PC-3 (cell line): Measurements from ENCODE around the gene C6orf118. TPM values are rescaled to one million over a fixed set of nuclear protein-coding genes. Genes with fewer than 3 reads are reported as not detected.

Source experiments
- ATAC-seq: fragments of 200-7000 bp; cut with Tn5 transposase; 2 replicates; pipeline ENCODE4 v1.9.1; 2020; ENCODE audit warnings: mild to moderate bottlenecking, moderate library complexity
- BruUV-seq: library from RNA; stranded (reverse); fragments of 400-500 nt; replicated peaks from 2 replicates; lab custom pipeline; 2021; lab: Mats Ljungman, UMichigan
- CTCF ChIA-PET: fragments of 300-600 bp; sonication (Branson Sonifier 250); formaldehyde crosslinking; loops from one replicate; lab custom pipeline; 2022; ENCODE audit warnings: antibody characterized with exemption; lab: Charles Lee
- POLR2A ChIA-PET: fragments of 300-600 bp; sonication (Branson Sonifier 250); formaldehyde crosslinking; loops from one replicate; lab custom pipeline; 2022; ENCODE audit warnings: antibody characterized with exemption; ENCODE audit not compliant: unreplicated experiment; lab: Charles Lee
- DNase-seq: peaks from one replicate; pipeline ENCODE4 v3.0.0-alpha.2; 2015
- H2AFZ ChIP-seq: fragments of 300-600 bp; sonication (generic); 2 replicates; pipeline ENCODE4 v1.6.0; 2016; ENCODE audit warnings: antibody characterized with exemption, low read length
- H3F3A ChIP-seq: fragments of 300-600 bp; sonication (generic); one replicate; pipeline ENCODE4 v1.6.0; 2017; ENCODE audit warnings: antibody characterized with exemption, low read length, control low read depth, mild to moderate bottlenecking; ENCODE audit not compliant: unreplicated experiment
- H3K27ac ChIP-seq: fragments of 300-600 bp; sonication (generic); 2 replicates; pipeline ENCODE4 v1.5.1; 2016; ENCODE audit warnings: mild to moderate bottlenecking, low read length
- H3K27me3 ChIP-seq: fragments of 300-600 bp; sonication (generic); 2 replicates; pipeline ENCODE4 v1.6.1; 2016; ENCODE audit warnings: low read length, mixed read lengths
- H3K36me3 ChIP-seq: fragments of 300-600 bp; sonication (generic); 2 replicates; pipeline ENCODE4 v1.6.1; 2016; ENCODE audit warnings: low read depth, mixed run types, low read length, mixed read lengths
- H3K4me1 ChIP-seq: fragments of 300-600 bp; sonication (generic); 2 replicates; pipeline ENCODE4 v1.5.1; 2016; ENCODE audit warnings: low read length; ENCODE audit not compliant: insufficient read depth
- H3K4me2 ChIP-seq: fragments of 300-600 bp; sonication (generic); 2 replicates; pipeline ENCODE4 v1.6.0; 2016; ENCODE audit warnings: low read length
- H3K4me3 ChIP-seq: fragments of 300-600 bp; sonication (generic); 2 replicates; pipeline ENCODE4 v1.5.1; 2016; ENCODE audit warnings: mild to moderate bottlenecking, low read length, mixed read lengths
- H3K79me2 ChIP-seq: fragments of 300-600 bp; sonication (generic); 2 replicates; pipeline ENCODE4 v1.6.1; 2017; ENCODE audit warnings: low read length, mixed read lengths
- H3K9ac ChIP-seq: fragments of 300-600 bp; sonication (generic); 2 replicates; pipeline ENCODE4 v1.6.0; 2016; ENCODE audit warnings: mild to moderate bottlenecking, low read length
- H3K9me2 ChIP-seq: fragments of 300-600 bp; sonication (generic); replicated peaks from 2 replicates; pipeline ENCODE4 v1.6.1; 2016; ENCODE audit warnings: mixed run types, low read length, mixed read lengths
- H3K9me3 ChIP-seq: fragments of 300-600 bp; sonication (generic); 2 replicates; pipeline ENCODE4 v1.6.1; 2016; ENCODE audit warnings: low read length, mixed read lengths
- H4K20me1 ChIP-seq: fragments of 300-600 bp; sonication (generic); 2 replicates; pipeline ENCODE4 v1.6.1; 2016; ENCODE audit warnings: low read length, mixed read lengths
- EZH2 ChIP-seq: fragments of 300-600 bp; sonication (generic); IDR thresholded peaks from one replicate; pipeline ENCODE4 v1.6.1; 2017; ENCODE audit warnings: antibody characterized with exemption, mild to moderate bottlenecking, low read length; ENCODE audit not compliant: unreplicated experiment
- EZH2phosphoT487 ChIP-seq: fragments of 300-600 bp; sonication (generic); IDR thresholded peaks from 2 replicates; pipeline ENCODE4 v1.6.1; 2018; ENCODE audit warnings: mild to moderate bottlenecking, antibody characterized with exemption, low read length, borderline replicate concordance
- intact Hi-C: fragments of 100-400 bp; cut with micrococcal nuclease; formaldehyde crosslinking; loops from 2 replicates; pipeline ENCODE4 v1.9.0; 2023
- total RNA-seq: library from RNA; depleted of rRNA; stranded (reverse); fragments of >200 nt; gene quantifications from 2 replicates; pipeline ENCODE4 v1.2.3, GENCODE V29; 2014
- TF ChIP-seq, protein P1 (sequence below): fragments of 300-600 bp; sonication (generic); conservative IDR thresholded peaks from 2 replicates; pipeline ENCODE4 v1.5.1; 2017; ENCODE audit warnings: antibody characterized with exemption, low read depth, mild to moderate bottlenecking, low read length

C6orf118 gene
- total RNA-seq, 1 experiment from 2014 or later: not detected

DNA sequence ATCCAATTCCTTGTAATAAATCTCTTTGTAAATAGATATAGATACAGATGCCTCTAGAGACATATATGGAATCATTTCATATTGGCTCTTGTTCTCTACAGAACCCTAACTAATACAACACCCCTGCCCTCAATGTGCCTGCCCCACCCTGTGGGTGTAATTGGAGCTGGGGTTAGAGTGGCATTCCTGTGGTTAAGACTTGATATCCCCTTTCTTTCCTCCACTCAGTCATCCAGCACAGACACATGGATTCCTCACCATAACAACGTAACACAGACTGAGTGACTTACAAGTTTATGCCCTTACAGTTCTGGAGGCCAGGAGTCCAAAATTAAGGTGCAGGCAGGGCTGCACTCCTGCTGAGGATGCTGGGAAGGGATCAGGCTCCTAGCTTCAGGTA, 42.8 kb downstream of the C6orf118 start:
- H3K9ac ChIP-seq: no peak overlapping the region
- no peaks in the 10 kb centered on the region for H3K36me3 ChIP-seq
- H3K27ac ChIP-seq: no peak overlapping the region
- H3K79me2 ChIP-seq: no peaks in the 10 kb centered on the region
- no peak overlapping the region for H3K4me2 ChIP-seq
- no peaks in the 10 kb centered on the region for H3K9me2 ChIP-seq
- intact Hi-C loops: no loop called here
- no peaks in the 10 kb centered on the region for H3K4me1 ChIP-seq
- TF ChIP-seq EZH2: no peak
- TF ChIP-seq, protein P1, sequence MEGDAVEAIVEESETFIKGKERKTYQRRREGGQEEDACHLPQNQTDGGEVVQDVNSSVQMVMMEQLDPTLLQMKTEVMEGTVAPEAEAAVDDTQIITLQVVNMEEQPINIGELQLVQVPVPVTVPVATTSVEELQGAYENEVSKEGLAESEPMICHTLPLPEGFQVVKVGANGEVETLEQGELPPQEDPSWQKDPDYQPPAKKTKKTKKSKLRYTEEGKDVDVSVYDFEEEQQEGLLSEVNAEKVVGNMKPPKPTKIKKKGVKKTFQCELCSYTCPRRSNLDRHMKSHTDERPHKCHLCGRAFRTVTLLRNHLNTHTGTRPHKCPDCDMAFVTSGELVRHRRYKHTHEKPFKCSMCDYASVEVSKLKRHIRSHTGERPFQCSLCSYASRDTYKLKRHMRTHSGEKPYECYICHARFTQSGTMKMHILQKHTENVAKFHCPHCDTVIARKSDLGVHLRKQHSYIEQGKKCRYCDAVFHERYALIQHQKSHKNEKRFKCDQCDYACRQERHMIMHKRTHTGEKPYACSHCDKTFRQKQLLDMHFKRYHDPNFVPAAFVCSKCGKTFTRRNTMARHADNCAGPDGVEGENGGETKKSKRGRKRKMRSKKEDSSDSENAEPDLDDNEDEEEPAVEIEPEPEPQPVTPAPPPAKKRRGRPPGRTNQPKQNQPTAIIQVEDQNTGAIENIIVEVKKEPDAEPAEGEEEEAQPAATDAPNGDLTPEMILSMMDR: no peak
- TF ChIP-seq EZH2phosphoT487: no peak
- ATAC-seq: no peak
- no peaks in the 10 kb centered on the region for H4K20me1 ChIP-seq
- no peak overlapping the region for H3K4me3 ChIP-seq
- H2AFZ ChIP-seq: no peak overlapping the region
- no peaks in the 10 kb centered on the region for H3K27me3 ChIP-seq
- no peaks in the 10 kb centered on the region for H3K9me3 ChIP-seq
- ChIA-PET POLR2A (no interaction called here), CTCF (no interaction called here)
- no peak for DNase-seq
- no peaks in the 10 kb centered on the region for H3F3A ChIP-seq
- BruUV-seq: no TSS peak

DNA sequence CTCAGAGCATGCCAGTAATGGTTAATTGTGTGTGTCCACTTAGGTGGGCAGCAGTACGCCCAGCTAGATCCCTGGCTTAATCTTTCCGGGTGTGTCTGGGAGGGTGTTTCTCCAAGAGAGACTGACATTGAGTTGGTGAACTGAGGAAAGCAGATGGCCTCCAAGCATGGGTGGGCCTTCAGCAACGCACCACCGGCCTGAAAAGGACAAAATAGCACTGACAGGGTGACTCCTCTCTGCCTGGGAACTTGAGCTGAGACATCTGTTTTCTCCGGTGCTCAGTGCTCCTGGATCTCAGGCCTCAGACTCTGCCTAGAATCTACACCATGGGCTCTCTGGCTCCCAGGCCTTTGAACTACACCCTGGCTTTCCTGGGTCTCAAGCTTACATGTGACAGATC, 43.2 kb downstream of the C6orf118 start:
- TF ChIP-seq EZH2phosphoT487 (no peak), EZH2 (no peak)
- TF ChIP-seq, protein P1: no peak
- BruUV-seq: no TSS peak
- intact Hi-C loops: no loop called here

DNA sequence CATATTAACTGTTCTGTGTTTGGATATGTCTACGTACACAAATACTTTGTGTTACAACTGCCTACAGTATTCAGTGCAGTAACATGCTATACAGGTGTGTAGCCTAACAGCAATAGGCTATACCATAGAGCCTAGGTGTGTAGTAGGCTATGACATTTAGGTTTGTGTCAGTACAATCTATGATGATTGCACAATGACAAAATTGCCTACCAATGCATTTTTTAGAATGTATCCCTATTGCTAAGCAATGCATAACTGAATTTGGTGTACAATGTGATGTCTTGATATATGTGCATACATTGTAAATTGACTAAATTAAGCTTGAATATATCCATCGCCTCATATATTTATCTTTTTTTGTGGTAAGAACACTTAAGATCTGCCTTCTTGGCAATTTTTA, 48.9 kb downstream of the C6orf118 start:
- H4K20me1 ChIP-seq: no peaks in the 10 kb centered on the region
- H2AFZ ChIP-seq: no peak overlapping the region
- no peaks in the 10 kb centered on the region for H3F3A ChIP-seq
- H3K36me3 ChIP-seq: no peaks in the 10 kb centered on the region
- CTCF ChIA-PET: no interaction called here
- H3K9me3 ChIP-seq: no peaks in the 10 kb centered on the region
- no peaks in the 10 kb centered on the region for H3K79me2 ChIP-seq
- POLR2A ChIA-PET: no interaction called here
- no peak overlapping the region for H3K27ac ChIP-seq
- no peak overlapping the region for H3K4me2 ChIP-seq
- no peak overlapping the region for H3K9ac ChIP-seq
- ATAC-seq (no peak), DNase-seq (no peak)
- intact Hi-C loops: no loop called here
- BruUV-seq: no TSS peak
- no peaks in the 10 kb centered on the region for H3K27me3 ChIP-seq
- no peaks in the 10 kb centered on the region for H3K4me1 ChIP-seq
- H3K4me3 ChIP-seq: no peak overlapping the region
- TF ChIP-seq EZH2 (no peak), EZH2phosphoT487 (no peak)
- TF ChIP-seq, protein P1: no peak
- H3K9me2 ChIP-seq: no peaks in the 10 kb centered on the region

More for the DNA sequence above, 43.2 kb downstream of the C6orf118 start:
- Histone ChIP-seq H4K20me1 (no peaks in the 10 kb centered on the region), H3K36me3 (no peaks in the 10 kb centered on the region), H3K27ac (no peak overlapping the region), H3K9me3 (no peaks in the 10 kb centered on the region), H3K27me3 (no peaks in the 10 kb centered on the region), H3K79me2 (no peaks in the 10 kb centered on the region), H3K4me1 (no peaks in the 10 kb centered on the region), H3F3A (no peaks in the 10 kb centered on the region), H2AFZ (no peak overlapping the region), H3K9ac (no peak overlapping the region), H3K9me2 (no peaks in the 10 kb centered on the region), H3K4me2 (no peak overlapping the region), H3K4me3 (no peak overlapping the region)
- ChIA-PET POLR2A (no interaction called here), CTCF (no interaction called here)
- ATAC-seq (no peak), DNase-seq (no peak)
